Germinal center (tissue), 1 donor: ENCODE results near the gene EP400.
"Not testable (repeated sequence)": the region's sequence is repeated elsewhere in the genome, so short reads cannot be mapped to it uniquely, and the experiment has no call there.

Experiments
- DNase-seq: peaks from one replicate; pipeline ENCODE4 v3.0.0; 2012; ENCODE audit warnings: mixed read lengths, low spot score

EP400 gene

DNA sequence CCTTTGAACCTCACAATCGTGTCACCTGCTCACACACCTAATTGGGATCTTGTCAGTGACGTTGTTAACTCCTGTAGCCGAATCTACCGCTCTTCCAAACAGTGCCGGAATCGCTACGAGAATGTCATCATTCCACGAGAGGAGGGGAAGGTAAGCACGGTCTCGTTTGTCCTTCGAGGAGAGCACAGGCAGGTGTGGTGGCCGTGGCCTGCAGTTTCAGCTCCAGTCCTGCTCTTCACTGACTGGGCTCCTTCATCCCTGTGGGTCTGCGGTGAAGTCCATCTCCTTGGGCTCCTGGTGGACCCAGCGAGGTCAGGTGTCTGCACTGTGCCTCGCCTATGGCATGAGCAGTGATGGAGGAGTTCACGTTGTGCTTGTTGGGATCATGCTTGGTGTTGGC, 96.0 kb downstream of the EP400 start:
- no peak for DNase-seq

DNA sequence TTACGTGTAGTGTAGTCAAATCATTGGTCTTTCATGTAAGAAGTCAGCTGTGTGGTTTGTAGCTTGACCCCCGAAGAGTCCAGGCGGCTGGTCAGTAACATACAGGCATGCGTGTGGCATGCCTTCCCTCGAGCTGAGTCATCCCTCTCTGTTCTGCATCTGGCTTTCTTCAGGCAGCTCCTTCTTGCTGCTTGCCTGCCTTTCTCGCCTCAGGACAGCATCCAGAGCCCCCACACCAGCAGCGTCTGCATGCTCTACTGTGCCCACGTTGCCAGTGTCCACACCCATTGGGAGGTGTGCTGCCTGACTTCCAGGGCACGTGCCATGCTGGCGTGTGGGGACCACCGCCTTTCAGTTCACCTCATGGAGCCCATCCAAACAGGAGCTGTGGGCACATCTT, 96.8 kb downstream of the EP400 start:
- no peak for DNase-seq

DNA sequence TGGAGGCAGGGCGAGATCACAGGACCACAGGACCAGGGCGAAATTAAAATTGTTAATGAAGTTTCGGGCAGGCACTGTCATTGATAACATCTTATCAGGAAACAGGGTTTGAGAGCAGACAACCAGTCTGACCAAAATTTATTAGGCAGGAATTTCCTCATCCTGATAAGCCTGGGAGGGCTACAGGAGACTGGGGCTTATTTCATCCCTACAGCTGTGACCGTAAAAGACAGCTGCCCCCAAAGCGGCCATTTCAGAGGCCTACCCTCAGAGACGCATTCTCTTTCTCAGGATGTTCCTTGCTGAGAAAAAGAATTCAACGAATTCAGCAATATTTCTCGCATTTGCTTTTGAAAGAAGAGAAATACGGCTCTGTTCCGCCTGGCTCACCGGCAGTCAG, 97.9 kb downstream of the EP400 start:
- DNase-seq = not testable (repeated sequence)

DNA sequence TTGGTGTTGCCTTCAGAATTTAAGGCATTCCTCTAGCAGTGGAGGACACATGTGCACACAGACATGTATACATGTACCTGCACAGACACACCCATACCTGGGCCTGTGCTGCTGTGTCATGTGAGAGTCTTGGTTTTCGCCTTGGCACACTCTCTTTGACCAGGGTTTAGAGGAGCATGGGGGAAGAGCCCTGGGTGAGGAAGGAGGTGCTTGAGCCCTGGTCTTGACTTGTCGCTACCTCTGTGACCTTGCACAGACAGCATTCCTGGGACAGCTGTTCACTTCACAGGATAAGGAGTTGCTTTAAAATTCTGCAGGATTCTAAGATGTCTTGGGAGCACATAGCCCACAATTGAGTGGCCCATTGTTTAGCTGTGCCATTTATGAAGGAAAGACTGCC, 99.7 kb downstream of the EP400 start:
- DNase-seq = no peak

DNA sequence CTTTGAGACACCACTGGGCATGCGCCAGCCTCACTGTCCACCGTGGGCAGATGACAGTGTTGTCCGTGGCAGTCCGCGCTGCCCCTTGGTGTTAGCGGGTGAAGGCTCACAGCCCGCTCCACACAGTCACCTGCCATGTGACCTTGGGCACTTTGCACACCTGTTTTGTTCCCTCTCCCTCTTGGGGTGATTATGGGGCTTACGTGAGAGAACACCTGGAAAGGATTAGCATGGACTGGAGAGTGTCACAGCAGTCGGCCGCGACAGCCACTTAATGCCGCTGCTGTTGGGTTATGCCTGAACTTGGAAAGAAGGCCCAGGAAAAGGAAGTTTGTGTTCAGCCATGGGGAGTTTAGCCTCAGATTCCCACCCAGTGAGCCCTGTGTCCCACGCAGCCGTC, 100.1 kb downstream of the EP400 start:
- no peak for DNase-seq

DNA sequence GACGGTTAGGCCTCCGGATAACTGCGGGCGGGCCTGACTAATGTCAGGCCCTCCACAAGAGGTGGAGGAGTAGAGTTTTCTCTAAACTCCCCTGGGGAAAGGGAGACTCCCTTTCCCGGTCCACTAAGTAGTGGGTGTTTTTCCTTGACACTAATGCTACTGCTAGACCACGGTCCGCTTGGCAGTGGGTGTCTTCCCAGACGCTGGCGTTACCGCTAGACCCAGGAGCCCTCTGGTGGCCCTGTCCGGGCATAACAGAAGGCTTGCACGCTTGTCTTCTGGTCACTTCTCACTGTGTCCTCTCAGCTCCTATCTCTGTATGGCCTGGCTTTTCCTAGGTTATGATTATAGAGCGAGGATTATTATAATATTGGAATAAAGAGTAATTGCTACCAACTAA, 102.0 kb downstream of the EP400 start:
- DNase-seq = not testable (repeated sequence)

DNA sequence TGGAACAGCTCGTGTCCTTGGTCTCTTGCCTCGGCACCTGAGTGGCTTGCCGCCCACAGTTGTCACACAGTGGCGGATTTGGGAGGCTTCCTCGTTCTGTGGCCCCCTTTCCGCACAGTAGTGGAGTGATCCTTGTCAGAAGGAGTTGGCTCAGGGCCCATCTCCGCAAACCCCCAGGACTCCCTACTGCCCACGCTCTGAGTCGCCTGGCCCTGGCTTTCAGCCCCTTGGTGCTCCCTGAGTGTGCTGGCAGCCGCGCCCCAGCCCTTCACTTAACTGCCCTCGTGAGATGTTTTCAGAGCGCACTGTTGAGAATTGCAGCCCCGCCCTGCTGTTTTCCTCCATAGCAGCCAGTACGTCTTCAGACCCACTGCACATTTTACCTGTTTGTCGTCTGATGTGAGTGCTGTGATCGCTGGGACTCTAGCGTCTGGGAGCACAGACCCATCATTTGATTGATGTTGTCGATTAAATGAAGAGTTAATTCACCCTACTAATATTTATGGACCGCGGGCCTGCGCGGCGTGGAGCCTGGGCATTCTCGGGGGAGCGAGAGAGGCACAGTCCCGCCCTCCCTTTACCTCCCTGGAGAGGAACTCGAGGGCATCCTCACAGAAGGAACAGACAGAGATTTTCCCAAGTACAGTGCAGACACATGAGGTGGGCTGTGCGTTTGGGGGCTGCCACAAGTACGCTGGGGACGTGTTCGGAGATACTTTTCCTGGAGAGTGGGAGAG, 102.6 kb downstream of the EP400 start:
- DNase-seq = no peak

GRCh38 chr12:132053338-132054330, 103.9 kb downstream of the EP400 start:
- no peak for DNase-seq

GRCh38 chr12:132054983-132055382, 105.2 kb downstream of the EP400 start:
- no peak for DNase-seq

- no peak for DNase-seq
Observed at GRCh38 chr12:132055535-132056096, 105.9 kb downstream of the EP400 start.

- DNase-seq = no peak
Observed at GRCh38 chr12:132056320-132056719, 106.6 kb downstream of the EP400 start.

DNA sequence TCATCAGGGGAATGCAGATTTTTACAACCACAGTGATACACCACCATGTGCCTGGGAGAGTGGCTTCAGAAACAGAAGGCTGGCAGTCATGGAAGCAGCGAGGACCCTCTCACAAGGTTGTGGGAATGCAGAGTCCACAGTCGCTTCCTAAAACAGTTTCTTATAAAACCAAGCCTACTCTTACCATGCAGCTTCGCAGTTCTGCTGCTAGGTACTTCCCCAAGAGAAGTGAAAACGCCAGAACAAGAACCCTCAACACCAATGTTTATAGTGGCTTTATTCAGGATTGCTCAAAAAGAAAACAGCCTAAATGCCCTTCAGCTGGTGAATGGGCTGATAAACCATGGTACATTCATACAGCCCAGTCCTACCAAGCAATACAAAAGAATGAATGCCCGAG, 107.2 kb downstream of the EP400 start:
- DNase-seq = no peak

GRCh38 chr12:132057691-132058090, 107.9 kb downstream of the EP400 start:
- DNase-seq = no peak

DNA sequence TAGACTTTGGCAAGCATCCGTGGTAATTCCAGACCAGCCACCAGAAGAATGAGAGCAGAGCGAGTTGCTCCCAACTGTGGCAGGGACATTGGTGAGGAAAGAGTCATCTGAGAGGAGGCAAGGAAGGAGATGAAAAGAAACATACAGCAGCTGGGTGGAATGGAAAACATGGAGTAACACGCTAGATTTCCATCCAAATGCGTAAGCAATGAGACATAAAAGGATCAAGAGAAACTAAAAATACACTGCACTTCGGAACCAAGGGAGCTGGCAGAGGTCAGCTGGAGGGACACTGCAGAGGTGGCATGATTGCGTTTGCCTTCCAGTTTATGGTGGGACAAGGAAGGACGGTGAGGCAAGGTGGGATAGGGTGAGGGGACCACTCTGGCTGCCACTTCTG, 111.5 kb downstream of the EP400 start:
- DNase-seq = no peak

DNA sequence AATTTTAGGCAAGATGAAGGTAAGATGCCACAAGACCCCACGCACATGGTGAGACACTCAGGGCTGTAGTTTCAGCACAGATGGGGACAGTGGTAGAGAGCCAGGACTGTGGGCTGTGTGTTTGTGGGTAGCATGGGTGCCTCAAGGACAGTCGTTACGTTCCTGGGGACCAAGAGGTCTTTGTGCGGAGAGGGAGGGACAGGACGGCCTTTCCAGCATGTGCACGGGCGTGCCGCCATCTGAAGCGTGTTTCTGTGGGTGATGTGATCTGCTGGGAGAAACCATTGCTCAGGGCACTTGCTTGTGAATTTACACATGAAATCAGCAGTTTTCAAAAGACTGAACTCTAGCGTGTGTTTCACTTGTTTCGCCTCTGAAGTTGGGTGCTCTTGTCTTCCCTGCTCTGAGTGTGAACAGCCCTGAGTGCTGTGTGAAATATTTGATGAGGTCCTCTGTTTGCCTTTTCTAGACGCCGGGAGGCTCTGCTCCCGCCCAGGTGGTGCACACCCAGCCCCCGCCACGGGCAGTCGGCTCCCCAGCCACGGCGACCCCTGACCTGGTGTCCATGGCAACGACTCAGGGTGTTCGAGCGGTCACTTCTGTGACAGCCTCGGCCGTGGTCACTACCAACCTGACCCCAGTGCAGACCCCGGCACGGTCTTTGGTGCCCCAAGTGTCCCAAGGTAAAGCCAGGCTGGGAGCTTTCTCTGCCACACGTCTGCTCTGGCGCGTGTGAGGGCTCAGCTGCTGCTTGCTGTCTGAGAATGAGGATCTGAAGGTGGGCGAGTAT, 112.1 kb downstream of the EP400 start:
- no peak for DNase-seq

DNA sequence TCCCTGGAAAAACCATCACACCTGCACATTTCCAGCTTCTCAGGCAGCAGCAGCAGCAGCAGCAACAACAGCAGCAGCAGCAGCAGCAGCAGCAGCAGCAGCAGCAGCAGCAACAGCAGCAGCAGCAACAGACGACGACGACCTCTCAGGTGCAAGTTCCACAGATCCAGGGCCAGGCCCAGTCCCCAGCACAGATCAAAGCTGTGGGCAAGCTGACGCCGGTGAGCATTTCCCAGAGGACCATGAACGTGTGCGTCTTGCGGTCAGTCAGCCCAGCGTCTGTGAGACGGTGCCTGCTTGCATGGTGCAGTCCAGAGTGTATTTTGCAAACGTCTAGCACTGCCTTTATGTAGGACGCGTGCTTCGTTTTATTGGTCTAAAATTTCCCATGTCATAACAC, 112.7 kb downstream of the EP400 start:
- no peak for DNase-seq

- DNase-seq = no peak
Observed at GRCh38 chr12:132063491-132063890, 113.7 kb downstream of the EP400 start.

GRCh38 chr12:132064631-132065030, 114.9 kb downstream of the EP400 start:
- no peak for DNase-seq

DNA sequence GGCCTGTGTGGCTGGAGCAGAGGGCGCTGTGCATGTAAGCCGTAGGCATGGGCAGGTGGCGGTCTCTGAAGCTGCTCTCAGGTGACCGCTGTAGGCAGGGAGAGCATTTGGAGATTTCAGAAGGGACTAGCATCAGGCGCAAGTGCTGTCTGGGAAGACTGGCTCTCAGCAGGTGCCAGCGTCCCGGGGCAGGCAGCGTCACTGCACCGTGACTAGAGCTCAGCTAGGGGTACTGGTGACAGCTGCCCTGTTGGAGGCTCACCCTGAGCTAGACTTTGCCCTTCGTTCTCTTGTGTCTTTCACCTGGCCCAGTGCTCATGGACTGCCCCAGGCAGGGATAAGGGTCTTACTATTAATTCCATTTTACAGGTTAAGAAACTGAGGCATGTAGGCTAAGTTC, 115.5 kb downstream of the EP400 start:
- DNase-seq = no peak

DNA sequence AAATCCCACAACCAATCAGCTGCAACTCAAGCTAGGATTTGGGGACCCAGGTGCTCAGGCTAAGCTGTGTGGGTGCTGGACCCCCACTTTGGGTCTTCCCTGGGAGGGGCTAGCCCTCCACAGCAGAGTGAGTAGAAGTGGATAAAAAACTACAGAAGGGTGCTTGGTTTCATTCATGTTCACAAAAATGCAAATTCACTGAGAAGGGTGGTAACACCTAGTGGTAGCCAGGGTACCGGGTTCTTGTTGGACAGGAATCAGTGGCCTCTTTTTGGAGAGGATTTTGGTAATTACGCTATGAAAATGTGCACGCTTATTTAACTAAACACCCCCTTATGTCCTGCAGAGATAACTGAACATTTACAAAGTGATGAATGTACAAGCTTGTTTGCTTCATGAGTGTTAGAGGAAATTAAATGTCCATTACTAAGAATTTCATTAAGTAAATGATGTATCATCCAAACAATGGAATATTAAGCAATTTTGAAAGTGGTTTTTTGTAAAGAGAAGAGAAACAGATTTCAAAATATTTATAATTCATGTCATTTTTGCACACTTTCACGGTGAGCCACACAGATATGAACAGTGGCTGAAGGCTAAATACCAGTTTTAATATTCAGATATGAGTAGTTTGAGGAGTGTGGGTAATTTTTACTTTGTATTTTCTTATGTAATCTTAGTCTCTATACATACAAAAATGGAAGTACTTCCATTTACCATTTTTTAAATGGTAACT, 116.0 kb downstream of the EP400 start:
- no peak for DNase-seq

DNA sequence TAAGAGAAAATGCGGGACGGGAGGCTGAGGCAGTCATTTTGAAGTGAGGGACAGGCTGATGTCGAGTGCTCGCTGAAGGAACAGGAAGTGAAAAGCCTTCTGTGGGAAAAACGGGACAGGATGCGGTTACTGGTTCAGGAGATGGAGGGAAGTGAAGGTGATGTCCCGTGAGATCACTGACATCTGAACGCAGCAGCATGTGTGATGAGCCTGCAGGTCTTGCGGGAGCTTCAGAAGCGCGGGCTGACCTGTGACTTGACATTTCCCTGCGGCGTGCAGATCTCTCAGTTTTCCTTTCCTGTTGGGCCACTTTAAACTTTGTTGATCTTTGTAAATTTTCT, 116.6 kb downstream of the EP400 start:
- DNase-seq = peak; percentile 50

- DNase-seq = no peak
Observed at GRCh38 chr12:132066749-132067148, 117.0 kb downstream of the EP400 start.
